B cell (primary cell): ENCODE data around the gene TECTB.

ENCODE experiments used
- CTCF ChIP-seq: fragments of 200-600 bp; IDR thresholded peaks from one replicate; pipeline ENCODE4 v1.8.0; 2022; ENCODE audit warnings: antibody characterized with exemption, mild to moderate bottlenecking
- EZH2 ChIP-seq: IDR thresholded peaks from 2 replicates; pipeline ENCODE4 v1.6.1; 2012; ENCODE audit warnings: borderline replicate concordance, low read depth, mild to moderate bottlenecking, moderate library complexity, low read length; ENCODE audit not compliant: insufficient read depth, poor library complexity, severe bottlenecking

DNA sequence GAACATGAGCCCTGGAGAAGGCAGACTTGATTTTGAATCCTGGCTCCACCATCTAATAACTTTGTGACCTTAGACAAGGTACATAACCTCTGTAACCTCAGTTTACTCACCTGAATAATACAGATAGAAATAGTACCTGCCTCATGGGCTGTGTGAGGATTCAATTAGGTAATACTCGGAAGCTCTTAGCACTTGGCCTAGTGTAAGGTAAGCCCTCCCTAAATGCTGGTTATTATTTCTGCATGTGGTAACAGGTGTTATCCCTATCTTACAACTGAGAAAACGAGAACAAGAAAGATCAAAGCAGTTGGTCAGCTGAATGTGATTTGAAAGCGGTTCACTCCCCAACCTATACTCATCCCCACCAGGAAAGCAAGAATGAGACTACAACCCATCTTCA is 62.0 kb downstream of the TECTB start:
- TF ChIP-seq CTCF (no peak), EZH2 (no peak)
